ENCODE results near the gene NECAB2.
A peak's percentile ranks its signal among the peaks of the same experiment; 100 is the strongest.

NECAB2 gene

DNA sequence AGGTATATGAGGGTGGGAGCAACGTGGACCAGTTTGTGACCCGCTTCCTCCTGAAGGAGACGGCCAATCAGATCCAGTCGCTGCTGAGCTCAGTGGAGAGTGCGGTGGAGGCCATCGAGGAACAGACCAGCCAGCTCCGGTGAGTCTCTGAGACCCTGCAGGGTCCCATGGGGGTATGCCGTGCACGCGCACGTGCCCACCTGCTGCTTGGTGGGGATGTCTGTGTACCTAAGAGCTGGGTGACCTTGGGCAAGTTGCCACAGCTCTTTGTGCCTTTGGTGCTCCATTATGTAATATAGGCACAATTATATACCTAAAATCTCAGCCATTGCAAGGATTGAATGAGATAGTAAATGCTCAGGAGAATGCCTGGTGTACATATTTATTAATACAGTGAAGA, 22.4 kb downstream of the NECAB2 start:
- DNase-seq (ENCODE audit: low read depth in 1 of 2, low spot score in 1 of 2), result no peak
- peaks cover 3% of the 10 kb centered on the region for H3K27me3 ChIP-seq (ENCODE audit: insufficient read depth, poor library complexity, severe bottlenecking)
- no peak overlapping the region for H3K27ac ChIP-seq (replicated peaks)

DNA sequence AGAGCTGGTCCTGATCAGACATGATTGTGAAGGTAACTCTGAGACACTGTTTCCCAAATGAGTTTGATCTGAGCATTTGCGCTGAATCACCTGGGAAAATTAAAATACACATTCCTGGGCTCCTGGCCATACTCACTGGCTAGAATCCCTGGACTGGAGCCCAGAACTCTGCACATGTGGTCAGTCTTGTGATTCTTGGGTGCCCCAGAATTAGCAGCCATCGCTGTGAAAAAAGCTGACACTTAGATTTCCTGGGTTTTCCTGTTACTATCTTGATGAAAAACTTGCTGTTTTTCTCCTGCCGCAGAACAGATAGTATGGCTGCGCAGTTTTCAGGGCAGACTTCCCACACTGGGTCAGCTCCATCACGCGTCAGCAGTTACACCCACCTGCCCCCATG, 24.6 kb downstream of the NECAB2 start:
- Histone ChIP-seq H3K4me3 (replicated peaks; ENCODE audit: insufficient read depth, low read length) (no peak overlapping the region), H3K27me3 (ENCODE audit: insufficient read depth, poor library complexity, severe bottlenecking) (no peaks in the 10 kb centered on the region), H3K27ac (replicated peaks) (no peak overlapping the region)
- TF ChIP-seq, protein P1, sequence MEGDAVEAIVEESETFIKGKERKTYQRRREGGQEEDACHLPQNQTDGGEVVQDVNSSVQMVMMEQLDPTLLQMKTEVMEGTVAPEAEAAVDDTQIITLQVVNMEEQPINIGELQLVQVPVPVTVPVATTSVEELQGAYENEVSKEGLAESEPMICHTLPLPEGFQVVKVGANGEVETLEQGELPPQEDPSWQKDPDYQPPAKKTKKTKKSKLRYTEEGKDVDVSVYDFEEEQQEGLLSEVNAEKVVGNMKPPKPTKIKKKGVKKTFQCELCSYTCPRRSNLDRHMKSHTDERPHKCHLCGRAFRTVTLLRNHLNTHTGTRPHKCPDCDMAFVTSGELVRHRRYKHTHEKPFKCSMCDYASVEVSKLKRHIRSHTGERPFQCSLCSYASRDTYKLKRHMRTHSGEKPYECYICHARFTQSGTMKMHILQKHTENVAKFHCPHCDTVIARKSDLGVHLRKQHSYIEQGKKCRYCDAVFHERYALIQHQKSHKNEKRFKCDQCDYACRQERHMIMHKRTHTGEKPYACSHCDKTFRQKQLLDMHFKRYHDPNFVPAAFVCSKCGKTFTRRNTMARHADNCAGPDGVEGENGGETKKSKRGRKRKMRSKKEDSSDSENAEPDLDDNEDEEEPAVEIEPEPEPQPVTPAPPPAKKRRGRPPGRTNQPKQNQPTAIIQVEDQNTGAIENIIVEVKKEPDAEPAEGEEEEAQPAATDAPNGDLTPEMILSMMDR (IDR thresholded peaks at IDR 0.05; ENCODE audit: insufficient read depth, low read length), result no peak
- TF ChIP-seq, protein P2, sequence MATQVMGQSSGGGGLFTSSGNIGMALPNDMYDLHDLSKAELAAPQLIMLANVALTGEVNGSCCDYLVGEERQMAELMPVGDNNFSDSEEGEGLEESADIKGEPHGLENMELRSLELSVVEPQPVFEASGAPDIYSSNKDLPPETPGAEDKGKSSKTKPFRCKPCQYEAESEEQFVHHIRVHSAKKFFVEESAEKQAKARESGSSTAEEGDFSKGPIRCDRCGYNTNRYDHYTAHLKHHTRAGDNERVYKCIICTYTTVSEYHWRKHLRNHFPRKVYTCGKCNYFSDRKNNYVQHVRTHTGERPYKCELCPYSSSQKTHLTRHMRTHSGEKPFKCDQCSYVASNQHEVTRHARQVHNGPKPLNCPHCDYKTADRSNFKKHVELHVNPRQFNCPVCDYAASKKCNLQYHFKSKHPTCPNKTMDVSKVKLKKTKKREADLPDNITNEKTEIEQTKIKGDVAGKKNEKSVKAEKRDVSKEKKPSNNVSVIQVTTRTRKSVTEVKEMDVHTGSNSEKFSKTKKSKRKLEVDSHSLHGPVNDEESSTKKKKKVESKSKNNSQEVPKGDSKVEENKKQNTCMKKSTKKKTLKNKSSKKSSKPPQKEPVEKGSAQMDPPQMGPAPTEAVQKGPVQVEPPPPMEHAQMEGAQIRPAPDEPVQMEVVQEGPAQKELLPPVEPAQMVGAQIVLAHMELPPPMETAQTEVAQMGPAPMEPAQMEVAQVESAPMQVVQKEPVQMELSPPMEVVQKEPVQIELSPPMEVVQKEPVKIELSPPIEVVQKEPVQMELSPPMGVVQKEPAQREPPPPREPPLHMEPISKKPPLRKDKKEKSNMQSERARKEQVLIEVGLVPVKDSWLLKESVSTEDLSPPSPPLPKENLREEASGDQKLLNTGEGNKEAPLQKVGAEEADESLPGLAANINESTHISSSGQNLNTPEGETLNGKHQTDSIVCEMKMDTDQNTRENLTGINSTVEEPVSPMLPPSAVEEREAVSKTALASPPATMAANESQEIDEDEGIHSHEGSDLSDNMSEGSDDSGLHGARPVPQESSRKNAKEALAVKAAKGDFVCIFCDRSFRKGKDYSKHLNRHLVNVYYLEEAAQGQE (IDR thresholded peaks at IDR 0.05; ENCODE audit: insufficient replicate concordance, low read depth), result no peak
- TF ChIP-seq GABPA (IDR thresholded peaks at IDR 0.05; ENCODE audit: low read depth), result no peak
- TF ChIP-seq SPI1 (IDR thresholded peaks at IDR 0.05; ENCODE audit: borderline replicate concordance, low read depth), result no peak
- no peak for TF ChIP-seq POLR2AphosphoS5 (IDR thresholded peaks at IDR 0.05; ENCODE audit: low read depth)
- DNase-seq (ENCODE audit: low read depth in 1 of 2, low spot score in 1 of 2), result no peak

More for the DNA sequence above, 22.4 kb downstream of the NECAB2 start:
- no peak overlapping the region for H3K4me3 ChIP-seq (replicated peaks; ENCODE audit: insufficient read depth, low read length)
- TF ChIP-seq SPI1 (IDR thresholded peaks at IDR 0.05; ENCODE audit: borderline replicate concordance, low read depth) (no peak), POLR2AphosphoS5 (IDR thresholded peaks at IDR 0.05; ENCODE audit: low read depth) (no peak), GABPA (IDR thresholded peaks at IDR 0.05; ENCODE audit: low read depth) (no peak)
- TF ChIP-seq, protein P1 (IDR thresholded peaks at IDR 0.05; ENCODE audit: insufficient read depth, low read length), result no peak
- TF ChIP-seq, protein P2 (IDR thresholded peaks at IDR 0.05; ENCODE audit: insufficient replicate concordance, low read depth), result no peak

DNA sequence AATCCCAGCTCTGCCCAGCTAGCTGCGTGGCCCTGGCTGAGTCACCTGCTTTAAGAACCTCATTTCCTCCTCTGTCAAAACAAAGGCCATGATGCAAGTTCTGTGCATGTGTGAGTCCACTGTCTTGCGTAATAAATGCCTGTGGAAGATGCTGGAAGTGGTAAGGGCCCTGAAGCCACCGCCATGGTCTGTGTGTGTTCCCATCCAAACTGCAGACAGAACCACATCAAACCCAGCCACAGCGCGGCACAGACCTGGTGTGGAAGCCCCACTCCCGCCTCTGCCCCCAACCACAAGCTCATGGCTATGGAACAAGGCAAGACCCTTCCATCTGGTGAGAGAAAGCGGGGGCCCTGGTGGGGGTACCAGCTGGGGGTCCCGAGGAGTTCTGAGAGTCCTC, 26.0 kb downstream of the NECAB2 start:
- Histone ChIP-seq H3K27me3 (ENCODE audit: insufficient read depth, poor library complexity, severe bottlenecking) (no peaks in the 10 kb centered on the region), H3K4me3 (replicated peaks; ENCODE audit: insufficient read depth, low read length) (no peak overlapping the region), H3K27ac (replicated peaks) (no peak overlapping the region)
- DNase-seq (ENCODE audit: low read depth in 1 of 2, low spot score in 1 of 2), result peak; percentile 90 to 93
- TF ChIP-seq SPI1 (IDR thresholded peaks at IDR 0.05; ENCODE audit: borderline replicate concordance, low read depth), result peak; percentile 25; the same call in 1 of the 2 replicates
- TF ChIP-seq, protein P1 (IDR thresholded peaks at IDR 0.05; ENCODE audit: insufficient read depth, low read length), result no peak
- TF ChIP-seq GABPA (IDR thresholded peaks at IDR 0.05; ENCODE audit: low read depth), result 0 out of 2 replicates have a peak, but pooled peaks have one; percentile 38
- TF ChIP-seq, protein P2 (IDR thresholded peaks at IDR 0.05; ENCODE audit: insufficient replicate concordance, low read depth), result peak; percentile 22
- peak; percentile 64; the same call in 1 of the 2 replicates for TF ChIP-seq POLR2AphosphoS5 (IDR thresholded peaks at IDR 0.05; ENCODE audit: low read depth)
